WTC11 (cell line): ENCODE data around the gene MLEC. TPM values are rescaled to one million over a fixed set of nuclear protein-coding genes. Genes with fewer than 3 reads are reported as not detected.

ENCODE experiments used
- ATAC-seq: fragments of 200-7000 bp; cut with Tn5 transposase; 2 replicates; pipeline ENCODE4 v1.10.0; 2021; ENCODE audit warnings: mild to moderate bottlenecking, moderate library complexity
- CTCF ChIA-PET: fragments of 300-600 bp; sonication (Branson Sonifier 250); formaldehyde crosslinking; loops from one replicate; lab custom pipeline; 2021; ENCODE audit warnings: antibody characterized with exemption; lab: Charles Lee
- POLR2A ChIA-PET: fragments of 350-600 bp; sonication (Branson Sonifier 250); formaldehyde crosslinking; loops from one replicate; lab custom pipeline; 2021; ENCODE audit warnings: antibody characterized with exemption; lab: Charles Lee
- DNase-seq: peaks from one replicate; pipeline ENCODE4 v3.0.0; 2021; ENCODE audit warnings: low spot score
- H3K27ac Mint-ChIP-seq: 2 replicates; pipeline ENCODE4 v1.8.0; 2021; ENCODE audit warnings: mixed read lengths
- H3K27me3 Mint-ChIP-seq: 2 replicates; pipeline ENCODE4 v1.8.0; 2021; ENCODE audit warnings: low read depth, mild to moderate bottlenecking, moderate library complexity, mixed read lengths
- H3K36me3 Mint-ChIP-seq: 2 replicates; pipeline ENCODE4 v1.8.0; 2021; ENCODE audit warnings: mixed read lengths
- H3K4me1 Mint-ChIP-seq: 2 replicates; pipeline ENCODE4 v1.8.0; 2022; ENCODE audit warnings: mixed read lengths
- H3K4me3 Mint-ChIP-seq: 2 replicates; pipeline ENCODE4 v1.8.0; 2021; ENCODE audit warnings: mild to moderate bottlenecking, moderate library complexity, mixed read lengths
- H3K9me3 Mint-ChIP-seq: 2 replicates; pipeline ENCODE4 v1.8.0; 2021; ENCODE audit warnings: mixed read lengths
- AR ChIP-seq: fragments of 250-450 bp; sonication (Bioruptor Pico); IDR thresholded peaks from 2 replicates; pipeline ENCODE4 v1.9.0; 2021; ENCODE audit warnings: mild to moderate bottlenecking
- ATF6 ChIP-seq: sonication (generic); formaldehyde crosslinking; IDR thresholded peaks from 2 replicates; pipeline ENCODE4 v1.8.1; 2023; ENCODE audit warnings: mild to moderate bottlenecking, missing genetic modification reagents
- FOXK1 ChIP-seq: sonication (generic); formaldehyde crosslinking; IDR thresholded peaks from 2 replicates; pipeline ENCODE4 v1.8.0; 2022; ENCODE audit warnings: mild to moderate bottlenecking, moderate library complexity, missing genetic modification reagents
- GABPB1 ChIP-seq: sonication (generic); formaldehyde crosslinking; IDR thresholded peaks from 2 replicates; pipeline ENCODE4 v1.8.1; 2023; ENCODE audit warnings: mild to moderate bottlenecking, missing genetic modification reagents
- GRHL2 ChIP-seq: fragments of 250-450 bp; sonication (Bioruptor Pico); IDR thresholded peaks from 2 replicates; pipeline ENCODE4 v1.8.0; 2022; ENCODE audit warnings: mild to moderate bottlenecking, moderate library complexity; ENCODE audit not compliant: insufficient replicate concordance, severe bottlenecking
- HMGXB4 ChIP-seq: sonication (generic); formaldehyde crosslinking; IDR thresholded peaks from 2 replicates; pipeline ENCODE4 v1.8.1; 2023; ENCODE audit warnings: mild to moderate bottlenecking, moderate library complexity, missing genetic modification reagents
- JAZF1 ChIP-seq: fragments of 250-450 bp; sonication (Bioruptor Pico); IDR thresholded peaks from 2 replicates; pipeline ENCODE4 v1.9.0; 2021; ENCODE audit warnings: moderate library complexity, mild to moderate bottlenecking, inconsistent platforms
- MLX ChIP-seq: sonication (generic); formaldehyde crosslinking; IDR thresholded peaks from 2 replicates; pipeline ENCODE4 v1.8.1; 2023; ENCODE audit warnings: mild to moderate bottlenecking, missing genetic modification reagents, moderate library complexity
- NFE2L1 ChIP-seq: sonication (generic); formaldehyde crosslinking; IDR thresholded peaks from 2 replicates; pipeline ENCODE4 v1.8.1; 2023; ENCODE audit warnings: missing genetic modification reagents
- PREB ChIP-seq: sonication (generic); formaldehyde crosslinking; IDR thresholded peaks from 2 replicates; pipeline ENCODE4 v1.8.1; 2022; ENCODE audit warnings: mild to moderate bottlenecking, missing genetic modification reagents, moderate library complexity, borderline replicate concordance
- SMAD3 ChIP-seq: sonication (generic); formaldehyde crosslinking; IDR thresholded peaks from 2 replicates; pipeline ENCODE4 v1.8.0; 2022; ENCODE audit warnings: missing genetic modification reagents, mild to moderate bottlenecking, borderline replicate concordance
- STAT6 ChIP-seq: sonication (generic); formaldehyde crosslinking; conservative IDR thresholded peaks from 2 replicates; pipeline ENCODE4 v1.8.1; 2023; ENCODE audit warnings: mild to moderate bottlenecking, low read depth, missing genetic modification reagents, moderate library complexity
- TCF7 ChIP-seq: sonication (generic); formaldehyde crosslinking; IDR thresholded peaks from 2 replicates; pipeline ENCODE4 v1.8.0; 2022; ENCODE audit warnings: mild to moderate bottlenecking, low read depth, missing genetic modification reagents, moderate library complexity
- TEAD1 ChIP-seq: sonication (generic); formaldehyde crosslinking; IDR thresholded peaks from 2 replicates; pipeline ENCODE4 v1.8.0; 2022; ENCODE audit warnings: mild to moderate bottlenecking, missing genetic modification reagents
- USF1 ChIP-seq: sonication (generic); formaldehyde crosslinking; IDR thresholded peaks from 2 replicates; pipeline ENCODE4 v1.8.0; 2022; ENCODE audit warnings: mild to moderate bottlenecking, missing genetic modification reagents
- ZNF121 ChIP-seq: sonication (generic); formaldehyde crosslinking; IDR thresholded peaks from 2 replicates; pipeline ENCODE4 v1.8.0; 2023; ENCODE audit warnings: missing genetic modification reagents
- ZNF219 ChIP-seq: sonication (generic); formaldehyde crosslinking; IDR thresholded peaks from 2 replicates; pipeline ENCODE4 v1.8.0; 2023; ENCODE audit warnings: missing genetic modification reagents, mild to moderate bottlenecking, borderline replicate concordance
- ZNF281 ChIP-seq: sonication (generic); formaldehyde crosslinking; IDR thresholded peaks from 2 replicates; pipeline ENCODE4 v1.8.0; 2023; ENCODE audit warnings: mild to moderate bottlenecking, missing genetic modification reagents
- total RNA-seq: library from RNA; stranded (reverse); gene quantifications from 3 replicates; pipeline ENCODE4 v1.2.3, GENCODE V29; 2021

Gene MLEC
- total RNA-seq, 1 experiment from 2014 or later = 278 TPM

- H3K27me3 Mint-ChIP-seq = no peaks in the 10 kb centered on the region; the same call in 1 of the 2 replicates
- TF ChIP-seq MLX (CRISPR knock-in tag) = no peak
- no peak for TF ChIP-seq TEAD1
- no peak for TF ChIP-seq USF1 (CRISPR knock-in tag)
- TF ChIP-seq FOXK1 (CRISPR knock-in tag) = no peak
- no peak for TF ChIP-seq ZNF281 (CRISPR knock-in tag)
- no peak for TF ChIP-seq GABPB1
- no peak for TF ChIP-seq ATF6 (CRISPR knock-in tag)
- no peak for TF ChIP-seq GRHL2 (CRISPR knock-in tag)
- no peak for TF ChIP-seq SMAD3 (CRISPR knock-in tag)
- no peak for TF ChIP-seq ZNF219
- TF ChIP-seq ZNF121 (CRISPR knock-in tag) = no peak
- TF ChIP-seq TCF7 (CRISPR knock-in tag) = no peak
- no peak for TF ChIP-seq PREB (CRISPR knock-in tag)
- no peak for TF ChIP-seq NFE2L1 (CRISPR knock-in tag)
- no peak for TF ChIP-seq JAZF1 (CRISPR knock-in tag)
- DNase-seq = no peak
- H3K36me3 Mint-ChIP-seq = no peaks in the 10 kb centered on the region
- no peaks in the 10 kb centered on the region for H3K9me3 Mint-ChIP-seq
- ChIA-PET CTCF (interaction anchor here (1.7 kb wide), 1 partner anchor 13 kb away, joined by 6 read pairs; the partner anchor contains the start of gene CABP1), POLR2A (no interaction called here)
- no peak for ATAC-seq
- H3K27ac Mint-ChIP-seq = no peak overlapping the region
- H3K4me3 Mint-ChIP-seq = no peak overlapping the region
- H3K4me1 Mint-ChIP-seq = peaks cover 39% of the 10 kb centered on the region
These were observed 33.3 kb upstream of the MLEC start for GRCh38 chr12:120653611-120654010.

- ATAC-seq (no peak), DNase-seq (no peak)
- Mint-ChIP-seq H3K9me3 (no peaks in the 10 kb centered on the region), H3K36me3 (no peaks in the 10 kb centered on the region), H3K27me3 (no peaks in the 10 kb centered on the region), H3K4me1 (peaks cover 29% of the 10 kb centered on the region), H3K27ac (no peak overlapping the region), H3K4me3 (no peak overlapping the region)
- POLR2A ChIA-PET = interaction anchor here (0.5 kb wide), 1 partner anchor 424 kb away, joined by 4 read pairs; no protein-coding TSS in a partner anchor
- CTCF ChIA-PET = interaction anchor here (1.1 kb wide), 1 partner anchor 73 kb away, joined by 5 read pairs; the partner anchor contains the start of gene POP5
- no peak for TF ChIP-seq AR (CRISPR knock-in tag)
- TF ChIP-seq PREB (CRISPR knock-in tag) = no peak
- TF ChIP-seq HMGXB4 (CRISPR knock-in tag) = no peak
- no peak for TF ChIP-seq STAT6
These were observed 32.3 kb upstream of the MLEC start for GRCh38 chr12:120654656-120655055.
